Measurements from ENCODE around the gene MIX23. TPM values are rescaled to one million over a fixed set of nuclear protein-coding genes. Genes with fewer than 3 reads are reported as not detected.
A peak's percentile ranks its signal among the peaks of the same experiment; 100 is the strongest.

Gene MIX23
- total RNA-seq, 4 donors from 2014 or later = 10.2 to 40.1 (median 22.7) TPM

DNA sequence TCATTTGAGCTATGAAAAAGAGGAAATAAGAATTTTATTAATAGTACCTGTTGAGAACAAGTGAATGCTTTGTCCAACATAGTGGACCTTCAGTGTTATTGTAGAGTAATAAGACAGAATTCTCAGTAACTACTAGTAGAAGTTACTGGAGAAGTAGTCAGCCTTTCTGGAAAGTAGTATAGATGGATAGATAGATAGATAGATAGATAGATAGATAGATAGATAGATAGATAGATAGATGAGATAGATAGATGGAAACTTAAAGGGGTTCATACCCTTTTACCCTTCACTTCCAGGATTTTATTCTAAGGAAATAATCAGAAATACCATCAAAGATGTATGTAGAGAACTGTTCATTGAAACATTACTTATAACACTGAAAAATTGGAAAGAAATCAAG is 6.2 kb upstream of the MIX23 start:
- Histone ChIP-seq H3K36me3 (peaks cover 6% of the 10 kb centered on the region), H3K4me3 (no peak overlapping the region), H3K4me1 (peaks cover 17% of the 10 kb centered on the region), H3K9me3 (no peaks in the 10 kb centered on the region), H3K27ac (no peak overlapping the region), H3K27me3 (no peaks in the 10 kb centered on the region)
- TF ChIP-seq POLR2A (IDR thresholded peaks at IDR 0.05) = no peak
- TF ChIP-seq EP300 (IDR thresholded peaks at IDR 0.05) = no peak
- no peak for TF ChIP-seq POLR2AphosphoS5 (IDR thresholded peaks at IDR 0.05)
- no peak for TF ChIP-seq CTCF (IDR thresholded peaks at IDR 0.05)
- DNase-seq (ENCODE audit: low spot score in 2 of 2) = no peak

- H3K9me3 ChIP-seq = no peaks in the 10 kb centered on the region
- no peak for DNase-seq (ENCODE audit: low spot score in 2 of 2)
- TF ChIP-seq POLR2AphosphoS5 (IDR thresholded peaks at IDR 0.05) (no peak), POLR2A (IDR thresholded peaks at IDR 0.05) (no peak), CTCF (IDR thresholded peaks at IDR 0.05) (no peak), EP300 (IDR thresholded peaks at IDR 0.05) (no peak)
- 90% methylated on average over 3 of the region's 3 CpGs for WGBS
- no peaks in the 10 kb centered on the region for H3K27me3 ChIP-seq
- H3K27ac ChIP-seq = no peak overlapping the region
- no peaks in the 10 kb centered on the region for H3K36me3 ChIP-seq
- peaks cover 24% of the 10 kb centered on the region for H3K4me1 ChIP-seq
- H3K4me3 ChIP-seq = no peak overlapping the region
These were observed 4.7 kb upstream of the MIX23 start for GRCh38 chr3:122387709-122388108.

GRCh38 chr3:122383771-122384697 is 1.0 kb upstream of the MIX23 start, which contains the start of gene FAM162A:
Gene FAM162A (plus strand): TSS chr3:122384182. CDS start chr3:122384266, 84 bp downstream.
- peak within 1 kb of the TSS; percentile 84 for H3K27ac ChIP-seq
- no peak for TF ChIP-seq EP300 (IDR thresholded peaks at IDR 0.05)
- TF ChIP-seq POLR2A (IDR thresholded peaks at IDR 0.05) = peak in 1 of 2 donors; percentile 79
- TF ChIP-seq CTCF (IDR thresholded peaks at IDR 0.05) = peak in 1 of 2 donors; percentile 62
- peak in 2 of 3 donors; percentile 78 to 93 for TF ChIP-seq POLR2AphosphoS5 (IDR thresholded peaks at IDR 0.05)
- H3K4me3 ChIP-seq = peak within 1 kb of the TSS; percentile 91
- H3K27me3 ChIP-seq = no peaks in the 10 kb centered on the region
- DNase-seq (ENCODE audit: low spot score in 2 of 2) = peak; percentile 93 to 96
- no peaks in the 10 kb centered on the region for H3K36me3 ChIP-seq
- WGBS = under 1% methylated on average over 14 of the region's 52 CpGs
- no peaks in the 10 kb centered on the region for H3K9me3 ChIP-seq
- peaks cover 35% of the 10 kb centered on the region for H3K4me1 ChIP-seq

GRCh38 chr3:122377975-122378374 is 5.1 kb downstream of the MIX23 start:
- DNase-seq (ENCODE audit: low spot score in 2 of 2) = no peak
- Histone ChIP-seq H3K4me3 (no peak overlapping the region), H3K9me3 (no peaks in the 10 kb centered on the region), H3K27ac (no peak overlapping the region), H3K4me1 (peaks cover 12% of the 10 kb centered on the region), H3K27me3 (no peaks in the 10 kb centered on the region), H3K36me3 (peaks cover 4% of the 10 kb centered on the region)
- WGBS = 85% methylated on average over 4 of the region's 4 CpGs
- TF ChIP-seq POLR2AphosphoS5 (IDR thresholded peaks at IDR 0.05) (no peak), POLR2A (IDR thresholded peaks at IDR 0.05) (no peak), EP300 (IDR thresholded peaks at IDR 0.05) (no peak), CTCF (IDR thresholded peaks at IDR 0.05) (no peak)

GRCh38 chr3:122374034-122374433 is 9.0 kb downstream of the MIX23 start:
- Histone ChIP-seq H3K4me3 (no peak overlapping the region), H3K27me3 (no peaks in the 10 kb centered on the region), H3K36me3 (peaks cover 19% of the 10 kb centered on the region), H3K9me3 (no peaks in the 10 kb centered on the region), H3K27ac (no peak overlapping the region), H3K4me1 (no peaks in the 10 kb centered on the region)
- TF ChIP-seq EP300 (IDR thresholded peaks at IDR 0.05) (no peak), CTCF (IDR thresholded peaks at IDR 0.05) (no peak), POLR2A (IDR thresholded peaks at IDR 0.05) (no peak), POLR2AphosphoS5 (IDR thresholded peaks at IDR 0.05) (no peak)
- WGBS = 91% methylated on average over 1 of the region's 1 CpG
- no peak for DNase-seq (ENCODE audit: low spot score in 2 of 2)

Measured in suprapubic skin (tissue), 4 donors.